Measurements from ENCODE around the gene HBA2. TPM values are rescaled to one million over a fixed set of nuclear protein-coding genes. Genes with fewer than 3 reads are reported as not detected.
"Not testable (repeated sequence)": the region's sequence is repeated elsewhere in the genome, so short reads cannot be mapped to it uniquely, and the experiment has no call there.

The HBA2 gene
- total RNA-seq (2014; rRNA removed; shearing (Covaris generic)) = not detected in 2 replicates
- not detected in 2 replicates for polyA plus RNA-seq (2014; cell fraction: nucleus; rRNA removed)

DNA sequence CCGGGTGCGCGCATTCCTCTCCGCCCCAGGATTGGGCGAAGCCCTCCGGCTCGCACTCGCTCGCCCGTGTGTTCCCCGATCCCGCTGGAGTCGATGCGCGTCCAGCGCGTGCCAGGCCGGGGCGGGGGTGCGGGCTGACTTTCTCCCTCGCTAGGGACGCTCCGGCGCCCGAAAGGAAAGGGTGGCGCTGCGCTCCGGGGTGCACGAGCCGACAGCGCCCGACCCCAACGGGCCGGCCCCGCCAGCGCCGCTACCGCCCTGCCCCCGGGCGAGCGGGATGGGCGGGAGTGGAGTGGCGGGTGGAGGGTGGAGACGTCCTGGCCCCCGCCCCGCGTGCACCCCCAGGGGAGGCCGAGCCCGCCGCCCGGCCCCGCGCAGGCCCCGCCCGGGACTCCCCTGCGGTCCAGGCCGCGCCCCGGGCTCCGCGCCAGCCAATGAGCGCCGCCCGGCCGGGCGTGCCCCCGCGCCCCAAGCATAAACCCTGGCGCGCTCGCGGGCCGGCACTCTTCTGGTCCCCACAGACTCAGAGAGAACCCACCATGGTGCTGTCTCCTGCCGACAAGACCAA lies at the start of gene HBA2:
Gene HBA2, plus strand, starts transcription at position 503 of the 568 bp plus-strand sequence. Its CDS starts 37 bp downstream, at position 540.
- DNase-seq (ENCODE audit: extremely low read depth, low read depth) = not testable (repeated sequence)

DNA sequence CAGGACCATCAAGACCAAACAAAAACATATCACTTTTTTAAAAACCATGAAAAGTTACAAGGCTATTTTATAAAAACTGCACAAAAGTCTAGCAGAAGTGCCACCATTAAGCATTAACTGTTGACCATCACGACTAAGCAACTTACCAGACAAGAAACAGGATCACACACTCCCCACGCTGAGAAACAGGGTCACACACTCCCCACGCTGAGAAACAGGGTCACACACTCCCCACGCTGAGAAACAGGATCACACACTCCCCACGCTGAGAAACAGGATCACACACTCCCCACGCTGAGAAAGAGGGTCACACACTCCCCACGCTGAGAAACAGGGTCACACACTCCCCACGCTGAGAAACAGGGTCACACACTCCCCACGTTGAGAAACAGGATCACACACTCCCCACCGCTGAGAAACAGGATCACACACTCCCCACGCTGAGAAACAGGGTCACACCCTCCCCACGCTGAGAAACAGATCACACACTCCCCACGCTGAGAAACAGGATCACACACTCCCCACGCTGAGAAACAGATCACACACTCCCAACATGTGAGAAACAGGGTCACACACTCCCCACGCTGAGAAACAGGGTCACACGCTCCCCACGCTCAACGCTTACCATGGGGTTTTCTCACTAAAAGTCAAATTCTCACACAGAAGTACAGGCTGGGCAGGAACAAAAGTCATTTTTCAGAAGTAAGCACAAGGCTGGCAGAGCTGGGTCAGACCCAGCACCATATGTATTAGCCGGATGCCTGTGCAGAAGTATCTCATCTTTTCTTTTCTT lies 48.9 kb upstream of the HBA2 start:
- DNase-seq (ENCODE audit: extremely low read depth, low read depth) = not testable (repeated sequence)

DNA sequence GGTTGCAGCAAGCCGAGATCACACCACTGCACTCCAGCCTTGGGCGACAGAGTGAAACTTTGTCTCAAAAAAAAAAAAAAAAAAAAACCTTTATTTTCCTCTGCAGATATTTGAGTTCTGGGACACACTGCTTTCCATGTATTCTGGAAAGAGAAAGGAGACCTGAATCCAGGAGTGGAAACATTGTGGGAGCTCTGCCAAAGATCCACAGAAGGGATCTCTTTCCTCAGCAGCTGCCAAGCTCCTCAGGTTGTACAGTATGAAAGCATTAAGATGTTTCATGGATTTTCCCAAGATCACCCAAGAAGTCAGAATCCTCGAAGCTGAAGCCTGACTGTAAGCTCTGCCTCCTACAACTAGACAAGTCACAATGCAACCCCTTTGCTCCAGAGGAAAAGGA lies 47.7 kb upstream of the HBA2 start:
- no peak for DNase-seq (ENCODE audit: extremely low read depth, low read depth)

DNA sequence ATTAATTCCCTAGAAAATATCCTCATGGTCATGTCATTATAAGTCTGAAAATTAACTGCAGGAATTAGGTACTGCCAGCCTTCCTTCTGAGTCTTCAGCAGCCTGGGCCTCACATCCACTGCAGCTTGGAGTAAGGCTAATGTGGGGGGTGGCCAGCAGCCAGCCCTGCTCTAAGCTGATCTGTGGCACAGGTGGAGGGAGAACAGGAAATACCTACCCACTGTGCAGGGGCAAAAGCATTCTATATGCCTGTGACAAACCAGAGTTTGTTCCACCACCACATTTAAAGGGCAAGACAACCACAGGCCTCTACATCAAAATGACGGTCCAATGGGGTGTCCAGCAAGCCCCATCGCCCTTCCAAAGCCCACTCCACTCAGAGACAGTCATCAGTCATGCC lies 43.6 kb upstream of the HBA2 start:
- no peak for DNase-seq (ENCODE audit: extremely low read depth, low read depth)

DNA sequence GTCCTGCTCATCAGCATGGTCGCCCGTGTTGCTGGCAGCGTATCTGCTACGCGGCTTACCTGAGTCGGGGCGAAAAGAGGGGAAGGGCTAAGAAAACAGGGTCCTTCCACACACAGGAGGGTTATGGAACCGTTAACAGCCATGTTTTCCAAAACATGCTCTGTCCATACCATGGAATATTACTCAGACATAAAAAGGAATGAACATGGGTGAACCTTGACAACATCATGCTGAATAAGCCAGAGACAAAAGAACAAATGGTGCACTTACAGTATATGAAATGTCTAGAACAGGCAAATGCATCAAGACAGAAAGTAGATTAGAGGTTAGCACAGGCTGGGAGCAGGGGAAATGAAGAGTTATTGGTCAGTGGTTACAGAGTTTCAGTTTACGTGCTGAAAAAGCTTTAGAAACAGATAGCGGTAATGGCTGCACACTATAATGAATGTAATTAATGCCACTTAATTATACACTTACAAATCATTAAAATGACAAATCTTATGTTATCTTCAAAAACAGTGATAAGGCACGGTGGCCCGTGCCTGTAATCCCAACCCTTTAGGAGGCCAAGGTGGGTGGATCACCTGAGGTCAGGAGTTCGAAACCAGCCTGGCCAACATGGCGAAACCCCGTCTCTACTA lies 42.0 kb upstream of the HBA2 start:
- no peak for DNase-seq (ENCODE audit: extremely low read depth, low read depth)

DNA sequence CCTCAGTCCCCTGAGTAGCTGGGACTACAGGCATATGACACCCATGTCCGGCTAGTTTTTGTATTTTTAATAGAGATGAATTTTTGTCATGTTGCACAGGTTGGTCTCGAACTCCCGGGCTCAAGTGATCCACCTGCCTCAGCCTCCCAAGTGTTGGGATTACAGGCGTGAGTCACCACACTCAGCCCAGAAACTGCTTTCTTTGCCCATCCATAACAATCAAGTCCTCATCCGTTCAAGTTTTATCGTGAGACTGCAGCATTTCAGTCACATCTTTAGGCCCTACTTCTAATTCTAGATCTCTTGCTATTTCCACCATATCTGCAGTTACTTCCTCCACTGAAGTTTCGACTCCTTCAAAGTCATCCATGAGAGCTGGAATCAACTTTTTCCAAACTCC lies 40.6 kb upstream of the HBA2 start:
- no peak for DNase-seq (ENCODE audit: extremely low read depth, low read depth)

DNA sequence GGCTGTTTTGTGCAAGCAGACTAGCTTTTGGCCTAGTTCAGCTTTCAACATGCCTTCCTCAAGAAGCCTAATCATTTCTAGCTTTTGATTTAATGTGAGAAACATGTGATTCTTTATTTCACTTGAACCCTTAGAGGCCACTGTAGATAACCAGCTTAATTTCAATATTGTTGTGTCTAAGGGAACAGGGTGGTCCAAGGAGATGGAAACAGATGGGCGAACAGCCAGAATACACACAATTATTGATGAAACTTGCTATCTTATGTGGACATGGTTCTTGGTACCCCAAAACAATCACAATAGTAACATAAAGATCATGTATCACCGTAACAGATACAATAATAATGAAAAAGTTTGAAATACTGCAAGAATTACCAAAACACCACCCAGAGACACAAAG lies 39.0 kb upstream of the HBA2 start:
- no peak for DNase-seq (ENCODE audit: extremely low read depth, low read depth)

DNA sequence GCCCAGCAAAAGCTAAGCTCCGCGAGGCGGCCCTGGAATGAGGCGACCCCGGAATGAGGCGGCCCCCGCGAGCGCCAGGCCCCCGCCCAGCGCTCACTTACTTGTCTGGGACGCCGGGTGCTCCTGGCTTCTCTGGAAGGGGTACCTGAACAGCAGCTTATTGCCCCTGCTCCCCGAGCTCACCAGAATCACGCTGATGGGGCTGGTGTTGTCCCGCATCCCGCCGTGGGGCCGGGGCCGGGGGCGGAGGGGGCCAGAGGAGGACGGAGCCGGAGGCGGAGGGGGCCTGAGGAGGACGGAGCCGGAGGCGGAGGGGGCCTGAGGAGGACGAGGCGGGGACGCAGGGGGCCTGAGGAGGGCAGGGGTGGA lies 34.6 kb upstream of the HBA2 start:
- no peak for DNase-seq (ENCODE audit: extremely low read depth, low read depth)

DNA sequence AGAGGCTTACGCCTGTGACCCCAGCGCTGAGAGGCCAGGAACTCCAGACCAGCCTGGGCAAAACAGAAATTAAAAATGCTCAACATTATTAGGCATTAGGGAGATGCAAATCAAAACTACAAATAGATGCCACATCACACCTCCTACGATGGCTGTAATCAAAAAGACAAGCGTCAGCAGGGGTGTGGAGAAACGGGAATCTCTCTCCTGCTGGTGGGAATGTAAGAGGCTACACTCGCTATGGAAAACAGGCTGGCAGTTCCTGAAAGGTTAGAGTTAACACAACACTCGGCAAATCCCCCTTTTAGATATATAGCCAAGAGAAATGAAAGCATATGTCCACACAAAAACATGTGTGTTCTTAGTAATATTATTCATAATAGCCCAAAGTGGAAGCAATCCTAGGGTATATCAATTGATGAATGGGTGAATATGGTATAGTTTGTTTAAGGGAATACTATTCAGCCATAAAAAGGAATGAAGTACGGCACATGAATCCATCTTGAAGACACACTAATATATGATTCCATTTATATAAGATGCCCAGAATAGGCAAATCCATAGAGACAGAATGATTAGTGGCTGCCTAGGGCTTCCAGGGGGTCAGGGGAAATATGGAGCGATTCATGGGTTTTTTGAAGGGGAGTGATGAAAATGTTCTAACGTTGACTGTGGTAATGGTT lies 32.4 kb upstream of the HBA2 start:
- DNase-seq (ENCODE audit: extremely low read depth, low read depth) = no peak

DNA sequence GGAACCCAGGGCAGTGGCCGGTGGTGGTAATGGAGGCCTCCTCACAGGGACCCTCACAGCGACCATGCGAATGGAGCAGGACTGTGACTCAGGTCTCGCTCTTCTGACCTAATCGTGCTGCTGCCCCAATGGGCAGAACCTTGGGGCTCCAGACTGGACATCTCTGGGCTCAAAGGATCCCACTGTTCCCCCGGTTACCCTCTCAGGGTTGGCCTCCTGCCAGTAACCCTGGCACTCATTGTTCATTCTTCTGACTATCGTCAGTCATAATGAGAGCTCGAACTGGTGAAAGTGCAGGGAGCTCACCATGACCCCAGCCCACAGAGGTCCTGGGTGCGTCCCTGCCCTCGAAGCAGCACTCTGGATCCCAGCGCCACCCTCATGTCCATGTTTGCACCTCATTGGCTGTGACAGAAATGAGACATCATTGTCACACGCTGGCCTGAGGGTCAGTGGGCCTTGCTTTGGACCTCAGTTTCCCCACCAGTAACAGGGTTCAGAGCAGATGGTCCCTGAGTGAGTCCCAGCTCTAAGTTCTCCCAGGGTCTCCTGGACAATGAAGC lies 30.2 kb upstream of the HBA2 start:
- no peak for DNase-seq (ENCODE audit: extremely low read depth, low read depth)

DNA sequence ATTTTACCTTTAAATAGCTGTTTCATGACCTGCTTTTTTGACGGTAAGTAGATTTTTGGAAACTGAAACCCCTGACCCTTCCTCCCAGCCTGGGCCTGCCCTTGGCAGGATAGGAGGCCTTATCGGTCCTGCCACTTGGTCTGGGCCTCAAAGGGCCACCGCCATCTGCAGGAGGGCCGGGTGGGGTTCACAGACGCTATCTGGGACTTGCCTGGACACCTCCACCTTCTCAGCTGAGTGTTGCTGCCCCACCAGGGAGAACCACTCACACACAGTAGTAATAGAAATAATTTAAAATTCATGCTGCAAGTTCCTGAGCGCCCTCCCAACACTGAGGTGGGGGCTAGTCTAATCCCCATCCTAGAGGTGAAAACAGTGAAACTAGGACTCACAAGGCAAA lies 29.6 kb upstream of the HBA2 start:
- no peak for DNase-seq (ENCODE audit: extremely low read depth, low read depth)

DNA sequence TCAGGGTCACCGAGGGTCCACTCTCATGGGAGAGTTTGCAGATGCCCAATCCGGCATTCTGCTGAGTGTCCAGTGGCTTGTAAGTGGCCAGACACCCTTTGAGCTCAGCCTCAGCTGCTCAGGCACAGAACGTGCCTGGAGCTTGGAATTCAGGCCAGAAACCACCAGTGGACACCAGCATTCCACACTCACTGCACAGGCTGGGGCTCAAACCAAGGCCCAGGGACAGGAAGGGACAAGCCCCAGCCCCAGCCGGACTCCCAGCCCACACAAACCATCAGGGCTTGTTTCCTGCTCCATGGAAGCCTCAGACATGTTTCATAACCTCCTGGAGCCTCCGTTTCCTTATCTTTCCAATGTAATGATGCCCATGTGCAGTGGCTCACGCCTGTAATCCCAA lies 29.2 kb upstream of the HBA2 start:
- no peak for DNase-seq (ENCODE audit: extremely low read depth, low read depth)

DNA sequence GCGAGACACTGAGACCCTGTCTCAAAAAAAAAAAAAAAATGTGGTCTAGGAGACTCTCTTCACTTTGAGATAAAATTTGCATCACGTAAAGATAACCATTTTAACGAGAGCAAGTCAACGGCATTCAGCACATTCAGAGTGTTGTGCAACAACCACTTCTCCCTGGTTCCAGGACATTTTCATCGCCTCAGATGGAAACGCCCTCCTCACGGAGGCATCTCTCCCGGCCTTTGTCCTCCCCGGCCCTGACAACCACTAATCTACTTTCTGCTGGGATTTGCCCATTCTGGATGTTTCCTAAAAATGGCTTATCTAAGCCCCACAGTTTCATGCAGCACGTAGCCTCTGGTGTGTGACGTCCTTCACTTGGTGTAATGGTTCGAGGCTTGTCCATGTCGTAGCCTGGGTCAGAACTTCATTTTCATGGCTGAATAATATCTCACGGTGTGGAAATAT lies 27.9 kb upstream of the HBA2 start:
- no peak for DNase-seq (ENCODE audit: extremely low read depth, low read depth)

DNA sequence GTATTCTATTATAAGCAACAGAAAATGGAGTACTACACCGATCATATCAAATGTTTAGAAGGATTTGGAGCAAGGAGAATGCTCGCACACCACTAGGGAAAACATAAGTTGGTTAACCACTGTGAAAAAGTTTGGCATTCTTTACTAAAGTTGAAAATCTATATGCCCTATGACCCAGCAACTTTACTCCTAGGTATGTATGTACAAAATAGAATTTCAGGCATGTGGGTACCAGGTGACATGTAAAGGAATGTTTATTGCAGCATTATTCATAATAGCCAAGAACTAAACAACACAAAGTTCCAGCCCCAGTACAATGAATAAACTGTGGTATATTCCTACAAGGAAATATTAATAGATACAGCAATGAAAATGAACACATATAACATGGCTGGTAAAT lies 26.0 kb upstream of the HBA2 start:
- DNase-seq (ENCODE audit: extremely low read depth, low read depth) = no peak

DNA sequence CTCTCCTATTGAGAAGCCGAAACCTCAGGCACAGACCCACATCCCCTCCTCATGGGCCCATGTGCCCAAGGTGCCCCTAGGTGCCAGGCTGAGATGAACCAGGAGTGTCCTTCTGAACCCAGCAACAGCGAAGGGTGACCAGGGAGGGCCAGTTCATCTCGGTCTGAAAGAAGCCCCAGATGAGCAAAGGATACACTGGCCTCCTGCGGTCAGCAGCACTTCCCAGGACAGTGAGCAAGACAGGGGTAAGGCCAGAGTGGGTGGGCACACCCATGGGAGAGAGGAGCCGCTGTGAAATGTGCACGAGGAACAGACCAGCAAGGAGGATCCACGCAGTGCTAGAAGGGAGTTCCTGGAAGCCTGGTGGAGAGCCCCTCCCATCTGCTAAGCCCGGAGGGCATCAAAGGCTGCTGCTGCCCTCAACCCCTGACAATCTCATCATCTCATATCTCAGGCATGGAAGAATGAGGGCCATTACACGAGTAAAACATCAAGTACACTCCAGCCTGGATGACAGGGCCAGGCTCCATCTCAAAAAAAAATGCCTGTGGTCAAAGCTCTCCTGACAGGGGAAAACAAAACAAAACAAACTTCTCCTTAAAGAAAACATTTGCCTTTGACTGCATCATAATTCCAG lies 23.5 kb upstream of the HBA2 start:
- DNase-seq (ENCODE audit: extremely low read depth, low read depth) = no peak

DNA sequence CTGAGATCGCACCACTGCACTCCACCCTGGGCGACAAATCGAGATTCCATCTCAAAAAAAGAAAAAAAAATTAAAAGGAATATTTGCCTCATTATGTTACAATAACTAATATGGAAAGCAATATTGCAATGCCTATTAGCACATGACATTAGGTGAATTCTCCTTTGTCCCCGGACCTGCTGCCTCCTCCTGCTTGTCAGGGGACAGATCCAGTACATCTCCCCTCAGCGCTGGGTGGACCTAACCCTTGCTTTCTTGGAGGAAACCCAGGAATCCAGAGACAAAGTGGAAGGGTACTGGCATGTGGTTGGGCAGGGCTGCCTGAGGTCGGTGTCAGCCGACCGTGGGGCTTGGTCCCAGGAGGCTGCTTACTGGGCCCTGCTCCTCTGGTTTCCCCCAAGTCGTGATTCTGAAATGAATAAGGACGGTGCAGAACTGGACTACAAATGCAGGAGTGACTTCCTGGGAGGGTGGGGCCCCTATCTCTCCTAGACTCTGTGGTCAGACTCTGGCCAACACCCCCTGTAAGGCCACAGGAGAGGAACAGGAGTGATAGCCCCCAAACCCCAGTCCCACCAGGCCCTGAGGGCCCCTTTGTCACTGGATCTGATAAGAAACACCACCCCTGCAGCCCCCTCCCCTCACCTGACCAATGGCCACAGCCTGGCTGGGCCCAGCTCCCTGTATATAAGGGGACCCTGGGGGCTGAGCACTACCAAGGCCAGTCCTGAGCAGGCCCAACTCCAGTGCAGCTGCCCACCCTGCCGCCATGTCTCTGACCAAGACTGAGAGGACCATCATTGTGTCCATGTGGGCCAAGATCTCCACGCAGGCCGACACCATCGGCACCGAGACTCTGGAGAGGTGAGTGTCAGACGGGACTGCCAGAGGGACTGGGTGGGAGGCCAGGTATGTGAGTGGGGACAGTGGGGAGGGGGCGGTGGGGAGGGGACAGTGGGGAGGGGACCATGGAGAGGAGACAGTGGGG lies 20.2 kb upstream of the HBA2 start, which contains the start of gene HBZ:
Gene HBZ, plus strand, starts transcription at position 504 of the 988 bp plus-strand sequence. Its CDS starts 266 bp downstream, at position 770.
- DNase-seq (ENCODE audit: extremely low read depth, low read depth) = no peak

DNA sequence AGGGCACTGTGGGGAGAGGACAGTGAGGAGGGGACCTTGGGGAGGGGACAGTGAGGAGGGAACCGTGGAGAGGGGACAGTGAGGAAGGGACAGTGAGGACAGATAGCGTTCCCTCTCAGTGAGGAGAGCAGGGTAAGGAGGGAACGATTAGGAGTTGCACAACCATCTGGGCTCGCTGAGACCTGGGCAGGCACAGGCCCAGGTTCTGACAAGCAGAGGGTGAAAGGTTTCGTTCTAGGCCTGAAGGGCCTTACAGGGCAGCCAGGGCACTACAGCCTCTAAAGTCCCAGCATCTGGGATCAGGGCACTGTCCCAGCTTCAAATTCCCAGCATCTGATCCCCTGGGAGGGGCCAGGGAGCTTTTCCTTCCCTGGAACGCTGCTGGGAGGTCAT lies 19.6 kb upstream of the HBA2 start:
- DNase-seq (ENCODE audit: extremely low read depth, low read depth) = not testable (repeated sequence)

DNA sequence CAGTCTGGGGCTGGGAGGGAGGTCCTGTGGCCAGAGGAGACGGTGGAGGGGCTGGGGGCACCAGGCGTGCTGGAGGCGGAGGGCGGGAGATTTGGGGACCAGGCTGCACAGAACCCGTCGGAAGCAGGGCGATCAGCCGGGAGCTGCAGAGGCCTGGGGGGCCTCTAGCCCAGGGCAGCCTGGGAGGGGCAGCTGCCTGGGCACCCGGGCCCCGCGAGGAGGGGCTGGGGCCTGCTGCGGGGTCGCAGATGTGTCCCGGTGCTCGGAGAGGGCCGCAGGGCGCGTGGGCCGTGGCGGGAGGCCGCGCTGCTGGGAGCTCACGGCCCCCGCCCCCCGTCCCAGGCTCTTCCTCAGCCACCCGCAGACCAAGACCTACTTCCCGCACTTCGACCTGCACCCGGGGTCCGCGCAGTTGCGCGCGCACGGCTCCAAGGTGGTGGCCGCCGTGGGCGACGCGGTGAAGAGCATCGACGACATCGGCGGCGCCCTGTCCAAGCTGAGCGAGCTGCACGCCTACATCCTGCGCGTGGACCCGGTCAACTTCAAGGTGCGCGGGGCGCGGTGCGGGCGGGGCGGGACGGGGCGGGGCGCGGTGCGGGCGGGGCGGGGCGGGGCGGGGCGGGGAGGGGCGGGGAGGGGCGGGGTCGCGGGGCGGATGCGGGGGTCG lies 19.0 kb upstream of the HBA2 start:
- not testable (repeated sequence) for DNase-seq (ENCODE audit: extremely low read depth, low read depth)

All from NCI-H460 (cell line).